AG04450 (cell line): ENCODE measurements around the gene RHOBTB1. TPM values are rescaled to one million over a fixed set of nuclear protein-coding genes. Genes with fewer than 3 reads are reported as not detected.

Experiments
- CTCF ChIA-PET: fragments of 300-600, 350-600 bp; formaldehyde crosslinking; extraction: SDS; loops from one replicate; lab custom pipeline; 2022; ENCODE audit warnings: antibody characterized with exemption, inconsistent platforms; lab: Charles Lee
- POLR2A ChIA-PET: fragments of 350-600 bp; formaldehyde crosslinking; extraction: SDS; loops from one replicate; lab custom pipeline; 2021; ENCODE audit warnings: antibody characterized with exemption, inconsistent platforms; lab: Yijun Ruan, JAX
- DNase-seq: peaks from one replicate; pipeline ENCODE4 v3.0.0-alpha.2; 2011; ENCODE audit warnings: low read depth, low spot score
- H3K27ac ChIP-seq: one replicate; pipeline ENCODE4 v1.5.1; 2012; ENCODE audit warnings: low read depth, low read length, control low read depth
- H3K27me3 ChIP-seq: one replicate; pipeline ENCODE4 v1.6.0; 2012; ENCODE audit warnings: low read length; ENCODE audit not compliant: control insufficient read depth, insufficient read depth
- H3K4me3 ChIP-seq: 2 replicates; pipeline ENCODE4 v1.5.1; 2011; ENCODE audit warnings: mild to moderate bottlenecking, low read depth, low read length, control low read depth
- H3K9me3 ChIP-seq: 2 replicates; pipeline ENCODE4 v1.5.1; 2012; ENCODE audit warnings: low read length; ENCODE audit not compliant: control insufficient read depth, insufficient read depth
- CTCF ChIP-seq: IDR thresholded peaks from 2 replicates; pipeline ENCODE4 v1.5.1; 2011; ENCODE audit warnings: low read depth, low read length, control low read depth, inconsistent platforms
- polyA plus RNA-seq: library from polyadenylated mRNA; depleted of rRNA; stranded (reverse); fragments of >200 nt; gene quantifications from 2 replicates; pipeline ENCODE4 v1.2.3, GENCODE V29; 2011

The RHOBTB1 gene
- polyA plus RNA-seq, 1 experiment = 37.4 TPM

GRCh38 chr10:60952067-60952845 is 8.3 kb upstream of the RHOBTB1 start:
- no peaks in the 10 kb centered on the region for H3K9me3 ChIP-seq
- DNase-seq = no peak
- H3K4me3 ChIP-seq = no peak overlapping the region
- H3K27me3 ChIP-seq = no peaks in the 10 kb centered on the region
- no peak for TF ChIP-seq CTCF
- CTCF ChIA-PET = interaction anchor here (0.6 to 1.6 kb wide), 4 partner anchors 9 to 197 kb away, joined by 3 to 5 read pairs (median 4); no protein-coding TSS in a partner anchor
- POLR2A ChIA-PET = no interaction called here
- no peak overlapping the region for H3K27ac ChIP-seq

- DNase-seq = no peak
- ChIA-PET CTCF (interaction anchor here (0.8 to 1.6 kb wide), 4 partner anchors 8 to 134 kb away, joined by 3 to 5 read pairs (median 4); no protein-coding TSS in a partner anchor), POLR2A (no interaction called here)
- TF ChIP-seq CTCF = no peak
- Histone ChIP-seq H3K4me3 (no peak overlapping the region), H3K27me3 (no peaks in the 10 kb centered on the region), H3K27ac (no peak overlapping the region), H3K9me3 (no peaks in the 10 kb centered on the region)
These were observed 7.3 kb upstream of the RHOBTB1 start for GRCh38 chr10:60951272-60951724.

DNA sequence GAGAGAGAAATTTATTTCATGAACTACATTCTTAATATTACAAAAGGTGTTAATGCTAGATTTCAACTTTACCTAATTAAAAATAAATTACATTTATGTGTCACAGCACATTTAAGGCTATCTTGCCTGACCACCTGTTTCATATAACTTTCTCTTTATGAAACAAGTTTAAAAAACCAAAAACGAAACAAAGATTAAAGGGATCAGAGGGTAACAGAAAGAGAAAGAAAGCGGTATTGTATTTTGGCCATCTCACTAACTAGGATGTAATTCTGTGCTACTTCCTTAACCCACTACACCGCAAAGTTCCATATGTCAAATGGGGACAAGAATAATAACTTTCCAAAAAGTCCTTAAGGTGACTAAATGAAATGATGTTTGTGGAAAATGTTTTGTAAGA is 6.3 kb upstream of the RHOBTB1 start:
- Histone ChIP-seq H3K27ac (no peak overlapping the region), H3K4me3 (no peak overlapping the region), H3K9me3 (no peaks in the 10 kb centered on the region), H3K27me3 (no peaks in the 10 kb centered on the region)
- POLR2A ChIA-PET = no interaction called here
- no peak for TF ChIP-seq CTCF
- CTCF ChIA-PET = interaction anchor here (1.0 to 1.6 kb wide), 2 partner anchors 14 to 131 kb away, joined by 3 to 5 read pairs; no protein-coding TSS in a partner anchor
- DNase-seq = no peak

DNA sequence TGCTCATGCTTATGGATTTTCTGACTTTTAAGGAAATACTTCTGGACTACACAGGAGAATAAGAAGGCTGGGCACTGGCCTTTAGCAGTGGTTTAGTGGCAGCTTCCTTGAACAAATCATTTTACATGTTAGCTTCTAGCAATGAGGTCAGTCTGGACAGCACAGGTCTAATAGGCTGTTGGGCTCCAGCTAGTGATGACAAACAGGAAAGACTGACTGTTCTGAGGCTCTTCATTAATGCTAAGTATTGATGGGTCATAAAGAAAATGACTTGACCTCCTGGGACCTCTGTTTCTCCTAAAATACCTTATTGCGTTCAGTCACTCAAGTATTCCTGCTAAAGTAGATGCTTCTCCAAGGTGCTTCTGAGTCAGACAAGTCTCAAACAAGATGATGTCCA is 4.9 kb upstream of the RHOBTB1 start:
- Histone ChIP-seq H3K27me3 (no peaks in the 10 kb centered on the region), H3K4me3 (no peak overlapping the region), H3K9me3 (no peaks in the 10 kb centered on the region), H3K27ac (no peak overlapping the region)
- no peak for TF ChIP-seq CTCF
- POLR2A ChIA-PET = no interaction called here
- CTCF ChIA-PET = interaction anchor here (1.7 kb wide), 1 partner anchor 16 kb away, joined by 7 read pairs; no protein-coding TSS in a partner anchor
- no peak for DNase-seq

DNA sequence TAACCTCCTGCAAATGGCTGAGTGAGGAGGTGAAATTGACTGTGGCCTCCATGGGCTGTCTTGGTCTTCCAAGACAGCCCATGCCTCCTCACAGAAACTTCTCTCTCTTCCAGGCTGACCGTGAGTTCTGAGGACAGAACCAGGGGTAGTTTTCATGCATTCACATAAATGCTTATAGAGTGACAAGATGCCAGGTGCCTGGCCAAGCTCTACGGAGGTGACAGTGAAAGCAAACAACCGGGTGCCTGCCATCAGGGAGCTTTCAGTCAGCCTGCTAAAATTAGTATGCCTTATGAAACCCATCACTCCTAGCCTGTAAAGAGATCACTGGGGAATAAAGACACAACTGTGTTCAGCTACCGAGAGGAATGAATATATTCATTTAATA is 919 bp upstream of the RHOBTB1 start:
- no peak for DNase-seq
- Histone ChIP-seq H3K27ac (peak overlapping the region; percentile 98), H3K4me3 (peak overlapping the region; percentile 77), H3K27me3 (no peaks in the 10 kb centered on the region), H3K9me3 (peaks cover 2% of the 10 kb centered on the region; the same call in 1 of the 2 replicates)
- ChIA-PET POLR2A (no interaction called here), CTCF (interaction anchor here (0.5 kb wide), 1 partner anchor 24 kb away, joined by 3 read pairs; no protein-coding TSS in a partner anchor)
- no peak for TF ChIP-seq CTCF
